ENCODE data around the gene RAE1.

RAE1 gene

GRCh38 chr20:57388953-57389694, 38.1 kb downstream of the RAE1 start:
- DNase-seq (ENCODE audit: low read depth, low spot score) = peak; percentile 81

- DNase-seq (ENCODE audit: low read depth, low spot score) = peak; percentile 54
These were observed 38.9 kb downstream of the RAE1 start for GRCh38 chr20:57389695-57390603.

GRCh38 chr20:57390604-57391438, 39.8 kb downstream of the RAE1 start, which contains the start of gene RBM38:
Gene RBM38, plus strand, starts transcription at chr20:57391396. Its CDS starts 186 bp downstream, at chr20:57391582.
- peak; percentile 78 for DNase-seq (ENCODE audit: low read depth, low spot score)

- peak; percentile 42 for DNase-seq (ENCODE audit: low read depth, low spot score)
These were observed 40.6 kb downstream of the RAE1 start for GRCh38 chr20:57391439-57392301.

- no peak for DNase-seq (ENCODE audit: low read depth, low spot score)
These were observed 41.6 kb downstream of the RAE1 start for GRCh38 chr20:57392512-57393271.

DNA sequence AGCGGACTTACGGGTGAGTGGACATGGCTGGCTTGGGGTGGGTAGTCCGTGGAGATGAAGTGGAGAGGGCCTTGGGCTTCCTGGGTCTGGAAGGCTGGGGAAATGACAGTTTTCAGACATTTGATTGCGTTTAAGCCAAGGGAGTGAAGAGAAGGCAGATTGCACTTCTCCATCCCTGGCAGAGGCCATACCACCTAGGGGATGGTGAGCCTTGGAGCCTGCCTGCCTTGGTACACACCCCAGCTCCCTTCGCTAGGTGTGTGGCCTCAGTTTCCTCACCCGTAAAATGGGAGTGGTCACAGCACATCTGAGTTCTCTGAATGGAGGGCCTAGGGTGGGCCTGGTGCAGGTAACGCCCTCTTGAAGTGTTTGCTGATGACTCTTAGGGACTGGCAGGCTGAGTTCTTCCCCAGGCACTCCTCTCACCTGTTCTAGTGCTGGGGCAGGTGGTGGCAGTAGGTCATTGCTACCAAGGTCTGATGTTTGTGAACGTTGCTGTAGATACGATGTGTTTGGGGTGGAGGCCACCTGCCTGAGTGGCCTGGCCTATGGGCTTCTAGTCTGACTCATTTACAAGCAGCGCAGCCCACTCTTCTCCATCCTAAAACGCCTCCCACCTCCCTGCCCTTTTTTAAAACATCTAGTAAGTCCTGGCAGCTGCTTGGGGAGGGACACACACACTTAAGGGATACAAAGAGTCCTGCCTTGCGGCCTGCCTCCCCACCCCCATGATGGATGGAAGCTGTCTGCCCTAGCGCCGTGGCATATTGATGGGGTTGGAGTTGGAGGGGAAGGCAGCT, 42.5 kb downstream of the RAE1 start:
- DNase-seq (ENCODE audit: low read depth, low spot score) = peak; percentile 58

- DNase-seq (ENCODE audit: low read depth, low spot score) = no peak
These were observed 43.3 kb downstream of the RAE1 start for GRCh38 chr20:57394121-57395082.

DNA sequence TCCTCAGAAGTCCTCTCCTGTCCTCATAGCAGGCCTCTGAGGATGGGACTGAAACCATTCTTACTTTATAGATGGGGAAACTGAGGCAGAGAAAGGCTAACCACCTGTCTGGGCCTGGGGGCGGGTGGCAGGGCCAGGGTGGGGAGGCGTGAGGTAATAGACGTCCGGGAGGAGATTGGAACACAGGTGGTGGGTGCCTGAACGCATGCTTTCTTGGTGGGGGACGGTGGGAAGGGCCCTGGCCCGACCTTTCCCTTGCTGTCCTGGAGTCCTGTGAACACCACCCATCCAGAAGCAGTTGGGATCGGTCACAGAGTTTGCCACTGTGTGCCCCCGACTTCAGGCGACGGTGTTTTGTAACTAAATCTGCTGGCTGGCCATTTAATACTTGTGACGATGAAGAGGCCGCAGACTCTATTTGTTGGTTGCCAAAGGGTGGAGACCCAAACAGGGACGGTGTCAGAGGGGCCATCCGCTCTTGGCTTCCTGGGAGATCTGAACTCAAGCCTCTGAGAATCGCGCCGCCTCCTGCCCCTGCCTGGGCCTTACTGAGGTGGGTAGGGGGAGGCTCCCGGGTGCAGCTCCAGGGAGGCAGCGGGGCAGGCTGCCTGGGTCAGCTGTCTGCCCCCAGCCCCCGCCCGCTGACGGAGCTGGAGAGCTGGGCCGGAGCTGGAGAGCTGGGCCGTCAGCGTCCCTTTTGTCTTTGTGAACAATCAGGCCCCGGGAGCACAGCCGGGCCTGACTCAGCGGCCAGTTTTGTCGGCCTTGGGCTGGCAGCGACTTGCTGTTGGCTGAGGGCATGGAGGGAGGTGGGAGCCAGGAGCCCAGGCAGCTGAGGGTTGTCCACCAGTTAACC, 44.3 kb downstream of the RAE1 start:
- DNase-seq (ENCODE audit: low read depth, low spot score) = peak; percentile 84

- no peak for DNase-seq (ENCODE audit: low read depth, low spot score)
These were observed 45.3 kb downstream of the RAE1 start for GRCh38 chr20:57396212-57396983.

GRCh38 chr20:57396984-57397692, 46.1 kb downstream of the RAE1 start:
- peak; percentile 62 for DNase-seq (ENCODE audit: low read depth, low spot score)

GRCh38 chr20:57397693-57398108, 46.6 kb downstream of the RAE1 start:
- DNase-seq (ENCODE audit: low read depth, low spot score) = no peak

- no peak for DNase-seq (ENCODE audit: low read depth, low spot score)
These were observed 47.3 kb downstream of the RAE1 start for GRCh38 chr20:57398231-57398821.

GRCh38 chr20:57398901-57399535, 48.0 kb downstream of the RAE1 start:
- DNase-seq (ENCODE audit: low read depth, low spot score) = no peak

- DNase-seq (ENCODE audit: low read depth, low spot score) = no peak
These were observed 48.6 kb downstream of the RAE1 start for GRCh38 chr20:57399587-57400155.

All from ELF-1 (cell line).